Measurements from ENCODE around the gene RASGRF2.
"Not testable (repeated sequence)": the region's sequence is repeated elsewhere in the genome, so short reads cannot be mapped to it uniquely, and the experiment has no call there.

Gene RASGRF2

DNA sequence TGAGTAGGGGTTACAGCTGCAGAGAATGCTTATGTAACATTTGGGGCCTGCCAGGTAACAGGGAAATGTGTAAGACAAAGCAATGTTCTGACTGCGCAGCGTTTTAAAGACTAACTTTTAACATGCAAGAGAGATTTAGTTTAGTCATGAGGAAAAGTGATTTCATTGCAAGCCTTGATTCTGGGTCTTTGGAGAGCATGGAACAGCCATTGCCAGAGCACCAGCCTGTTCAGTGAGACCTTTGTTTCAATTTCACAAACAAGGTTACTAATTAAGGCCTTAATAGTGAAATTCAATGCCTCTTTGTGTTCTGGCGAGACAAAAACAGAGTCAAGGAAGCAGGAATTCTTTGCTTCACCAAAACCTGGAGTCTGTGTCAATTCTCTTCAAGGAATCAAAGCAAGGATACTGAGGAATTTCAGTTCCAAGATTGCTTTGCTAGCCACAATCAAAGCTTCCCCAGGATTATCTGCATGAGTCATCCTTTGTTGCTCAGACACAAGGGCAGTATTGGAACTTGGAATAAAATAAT, 287.3 kb downstream of the RASGRF2 start:
- DNase-seq: no peak

DNA sequence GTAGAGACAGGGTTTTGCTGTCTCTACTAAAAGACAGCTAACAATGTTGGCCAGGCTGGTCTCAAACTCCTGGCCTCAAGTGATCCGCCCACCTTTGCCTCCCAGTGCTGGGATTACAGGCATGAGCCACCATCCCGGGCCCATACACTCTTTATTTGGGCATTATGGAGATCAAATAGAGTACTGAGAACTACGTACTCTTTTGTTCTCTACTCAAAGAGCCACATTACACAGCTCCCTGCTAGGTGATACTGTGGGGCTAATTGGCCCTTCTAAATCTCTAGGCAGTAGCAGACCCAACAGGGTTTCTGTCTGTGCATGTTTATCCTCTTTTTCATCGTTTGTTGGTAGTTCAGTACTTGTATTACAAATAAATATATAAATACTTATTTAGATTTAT, 289.1 kb downstream of the RASGRF2 start:
- no peak for DNase-seq

- DNase-seq: no peak
Observed at GRCh38 chr5:81250004-81250403, 289.8 kb downstream of the RASGRF2 start.

GRCh38 chr5:81251922-81252321, 291.8 kb downstream of the RASGRF2 start:
- no peak for DNase-seq

DNA sequence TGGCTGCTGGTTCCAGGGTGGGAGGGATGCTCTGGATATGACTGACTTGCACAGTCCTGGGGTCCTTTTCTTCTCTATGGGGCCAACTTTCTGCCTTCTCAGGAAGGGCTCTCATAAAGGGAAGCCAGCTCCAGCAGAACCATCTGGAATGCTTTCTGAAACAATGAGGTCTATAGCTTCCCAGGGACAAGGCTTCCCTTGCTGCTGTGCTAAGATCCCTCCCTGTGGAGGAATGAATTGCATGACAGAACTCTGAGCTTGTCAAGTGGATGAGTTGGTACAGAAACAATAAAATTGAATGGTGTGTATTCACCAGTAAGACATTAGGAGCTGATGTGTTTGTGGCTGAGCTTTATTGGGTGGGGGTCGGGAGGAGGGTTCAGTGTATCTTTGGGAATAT, 292.7 kb downstream of the RASGRF2 start:
- no peak for DNase-seq

DNA sequence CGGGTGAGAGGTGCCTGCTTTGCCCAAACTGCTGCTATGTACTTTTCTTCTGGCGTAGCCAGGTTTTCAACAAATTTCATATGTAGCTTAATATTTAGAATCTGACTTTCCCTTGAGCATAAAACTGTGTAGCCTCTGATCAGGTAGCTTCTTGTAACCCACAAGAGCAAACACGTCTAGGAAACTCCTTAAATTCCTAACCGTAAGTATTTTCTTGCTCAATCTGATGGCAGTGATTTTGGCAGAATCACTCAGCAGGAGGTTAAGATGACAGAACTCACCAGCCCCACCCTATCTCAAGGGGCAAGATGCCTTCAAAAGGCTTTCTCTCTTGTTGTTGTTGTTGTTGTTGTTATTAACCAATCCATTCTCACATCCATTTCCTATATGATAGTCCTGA, 293.7 kb downstream of the RASGRF2 start:
- no peak for DNase-seq

DNA sequence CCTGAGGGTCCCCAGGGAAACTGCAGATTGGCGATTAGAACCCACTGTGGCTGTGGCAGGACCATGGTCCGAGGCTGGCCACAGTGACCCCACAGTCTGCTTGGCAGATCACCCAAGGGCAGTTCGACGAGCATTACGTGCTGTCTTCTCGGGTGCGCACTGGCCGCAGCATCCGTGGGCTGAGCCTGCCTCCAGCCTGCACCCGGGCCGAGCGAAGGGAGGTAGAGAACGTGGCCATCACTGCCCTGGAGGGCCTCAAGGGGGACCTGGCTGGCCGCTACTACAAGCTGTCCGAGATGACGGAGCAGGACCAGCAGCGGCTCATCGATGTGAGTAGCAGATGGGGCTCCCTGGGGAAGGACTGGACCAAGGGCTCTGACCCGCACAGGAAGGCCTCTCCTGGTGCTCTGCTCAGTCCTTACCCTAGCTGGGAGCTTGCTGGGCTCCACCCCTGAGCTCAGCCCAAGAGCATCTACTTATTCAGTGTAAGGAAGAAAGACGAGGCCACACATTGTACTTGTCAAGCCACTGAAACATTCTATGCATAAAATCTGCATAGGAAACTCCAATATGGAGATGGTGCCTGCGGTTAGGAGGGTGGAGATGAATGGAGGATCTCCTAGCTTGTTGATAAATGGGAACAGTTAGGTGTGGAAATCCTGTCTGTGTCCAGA, 294.9 kb downstream of the RASGRF2 start:
- DNase-seq: no peak

DNA sequence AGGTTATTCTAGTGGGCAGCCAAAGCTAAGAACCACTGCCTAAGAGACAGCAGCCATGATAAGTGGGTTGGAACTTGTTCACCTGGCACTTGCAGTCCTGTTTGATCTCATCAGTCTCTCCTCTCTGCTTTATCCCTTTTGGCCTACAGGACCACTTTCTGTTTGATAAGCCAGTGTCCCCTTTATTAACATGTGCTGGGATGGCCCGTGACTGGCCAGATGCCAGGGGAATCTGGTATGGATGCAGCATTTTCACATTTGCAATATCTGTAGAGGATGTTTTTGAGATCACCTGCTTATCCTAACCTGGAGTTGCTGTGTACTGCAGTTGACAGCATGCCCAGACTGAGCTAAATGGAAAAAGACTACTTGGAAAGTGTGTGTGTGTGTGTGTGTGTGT, 296.6 kb downstream of the RASGRF2 start:
- no peak for DNase-seq

- DNase-seq: not testable (repeated sequence)
Observed at GRCh38 chr5:81262796-81263195, 302.6 kb downstream of the RASGRF2 start.

DNA sequence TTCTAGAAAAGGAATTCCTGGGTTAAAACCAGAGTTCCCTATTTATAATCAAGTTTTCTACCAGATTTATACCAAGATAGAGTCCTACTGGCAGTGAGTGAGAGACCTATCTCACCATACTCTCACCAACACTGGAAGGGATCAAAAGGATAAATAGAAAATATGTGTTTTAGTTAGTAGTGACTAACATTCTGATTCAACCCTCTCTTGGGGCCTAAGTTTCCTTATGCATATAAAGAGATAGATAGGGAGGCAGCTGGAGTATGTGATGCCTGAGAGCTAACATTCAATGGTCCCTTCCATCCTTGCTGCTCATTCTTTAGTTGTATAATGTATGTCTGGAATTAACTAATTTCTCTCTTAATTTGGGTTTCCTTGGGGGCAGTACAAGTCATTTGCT, 304.9 kb downstream of the RASGRF2 start:
- no peak for DNase-seq

- DNase-seq: no peak
Observed at GRCh38 chr5:81268521-81269196, 308.5 kb downstream of the RASGRF2 start.

DNA sequence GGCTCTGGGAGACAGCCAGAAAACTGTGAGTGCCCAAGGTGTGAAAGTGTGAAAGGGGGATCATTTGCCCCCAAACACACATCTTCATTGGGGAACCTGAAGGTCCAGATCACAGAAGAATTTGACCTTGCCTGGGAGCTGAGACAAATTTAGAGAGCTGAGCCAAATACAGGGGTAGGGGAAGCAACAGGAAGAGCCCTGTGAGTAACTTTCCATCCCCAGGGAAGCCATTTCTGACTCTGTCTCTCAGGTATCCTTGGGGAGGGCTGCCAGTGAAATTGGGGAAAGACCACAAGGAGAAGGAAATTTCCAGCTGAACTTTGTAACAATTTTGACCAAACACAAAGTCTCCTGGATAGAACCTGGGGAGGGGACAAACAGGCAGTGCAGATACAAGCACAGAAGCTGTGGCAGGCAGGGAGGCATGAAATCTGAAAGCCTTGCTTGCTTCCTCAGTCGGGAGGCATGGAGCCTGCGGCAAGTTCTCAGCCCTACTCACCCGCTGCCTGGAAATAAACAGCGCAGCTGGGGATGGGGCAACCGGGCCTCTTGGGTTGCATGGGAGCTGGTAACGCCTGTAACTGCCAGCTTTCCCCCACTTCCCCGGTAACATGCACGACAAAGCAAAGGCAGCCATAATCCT, 309.7 kb downstream of the RASGRF2 start:
- no peak for DNase-seq

- DNase-seq: not testable (repeated sequence)
Observed at GRCh38 chr5:81270394-81271027, 310.3 kb downstream of the RASGRF2 start.
